IPS DF 4.7 (cell line): ENCODE results near the gene MGAT5.
"Not testable (repeated sequence)": the region's sequence is repeated elsewhere in the genome, so short reads cannot be mapped to it uniquely, and the experiment has no call there.

ENCODE experiments used
- DNase-seq: peaks from one replicate; pipeline ENCODE4 v3.0.0-alpha.2; 2013; ENCODE audit warnings: low spot score; ENCODE audit errors: extremely low read depth

Gene MGAT5

GRCh38 chr2:134462791-134463698 lies 209.2 kb downstream of the MGAT5 start:
- DNase-seq = no peak

- DNase-seq = no peak
These were observed 209.8 kb downstream of the MGAT5 start for GRCh38 chr2:134463699-134464022.

- no peak for DNase-seq
These were observed 211.6 kb downstream of the MGAT5 start for GRCh38 chr2:134465228-134466105.

GRCh38 chr2:134466141-134466540 lies 212.3 kb downstream of the MGAT5 start:
- peak; percentile 51 for DNase-seq

- DNase-seq = no peak
These were observed 214.3 kb downstream of the MGAT5 start for GRCh38 chr2:134468164-134468563.

- DNase-seq = no peak
These were observed 214.9 kb downstream of the MGAT5 start for GRCh38 chr2:134468776-134469175.

GRCh38 chr2:134469516-134470115 lies 215.7 kb downstream of the MGAT5 start:
- no peak for DNase-seq

GRCh38 chr2:134470561-134471168 lies 216.8 kb downstream of the MGAT5 start:
- DNase-seq = no peak

- not testable (repeated sequence) for DNase-seq
These were observed 223.1 kb downstream of the MGAT5 start for GRCh38 chr2:134476982-134477381.

GRCh38 chr2:134479696-134480330 lies 225.9 kb downstream of the MGAT5 start:
- DNase-seq = no peak

- no peak for DNase-seq
These were observed 228.4 kb downstream of the MGAT5 start for GRCh38 chr2:134482131-134482723.

- no peak for DNase-seq
These were observed 229.0 kb downstream of the MGAT5 start for GRCh38 chr2:134482766-134483340.

GRCh38 chr2:134489732-134490384 lies 236.0 kb downstream of the MGAT5 start:
- no peak for DNase-seq

- DNase-seq = no peak
These were observed 236.7 kb downstream of the MGAT5 start for GRCh38 chr2:134490559-134490958.

GRCh38 chr2:134491022-134491421 lies 237.2 kb downstream of the MGAT5 start:
- DNase-seq = no peak

GRCh38 chr2:134491771-134492441 lies 238.0 kb downstream of the MGAT5 start:
- no peak for DNase-seq

- no peak for DNase-seq
These were observed 239.9 kb downstream of the MGAT5 start for GRCh38 chr2:134493797-134494196.

GRCh38 chr2:134498654-134499053 lies 244.8 kb downstream of the MGAT5 start:
- DNase-seq = no peak

GRCh38 chr2:134499307-134499926 lies 245.5 kb downstream of the MGAT5 start:
- DNase-seq = no peak
